Type B pancreatic cell (in vitro differentiated cells): ENCODE results near the gene RPS14. TPM values are rescaled to one million over a fixed set of nuclear protein-coding genes. Genes with fewer than 3 reads are reported as not detected.

ENCODE experiments used
- DNase-seq: peaks from one replicate; pipeline ENCODE4 v3.0.0; 2021; ENCODE audit warnings: mixed read lengths; ENCODE audit not compliant: unreplicated experiment; ENCODE audit errors: extremely low spot score
- H3K27ac Mint-ChIP-seq: 2 replicates; pipeline ENCODE4 v1.8.0; 2021; ENCODE audit warnings: mild to moderate bottlenecking, mixed read lengths
- H3K27me3 Mint-ChIP-seq: 2 replicates; pipeline ENCODE4 v1.8.0; 2021; ENCODE audit warnings: mixed read lengths
- H3K36me3 Mint-ChIP-seq: 2 replicates; pipeline ENCODE4 v1.8.0; 2021; ENCODE audit warnings: mixed read lengths
- H3K4me1 Mint-ChIP-seq: one replicate; pipeline ENCODE4 v1.8.0; 2021; ENCODE audit warnings: mixed read lengths; ENCODE audit not compliant: unreplicated experiment
- H3K4me3 Mint-ChIP-seq: 2 replicates; pipeline ENCODE4 v1.8.0; 2021; ENCODE audit warnings: mild to moderate bottlenecking, mixed read lengths
- H3K9me3 Mint-ChIP-seq: 2 replicates; pipeline ENCODE4 v1.8.0; 2021; ENCODE audit warnings: mixed read lengths
- CTCF ChIP-seq: fragments of 200-600 bp; sonication (generic); conservative IDR thresholded peaks from 2 replicates; pipeline ENCODE4 v1.5.0; 2021; ENCODE audit warnings: antibody characterized with exemption, mild to moderate bottlenecking
- long read RNA-seq: library from polyadenylated mRNA; unstranded; transcript quantifications from one replicate; pipeline ENCODE4 v2.0.0, GENCODE V29; 2020
- total RNA-seq: library from RNA; stranded (reverse); gene quantifications from 2 replicates; pipeline ENCODE4 v1.2.1, GENCODE V29; 2021; ENCODE audit warnings: low replicate concordance

RPS14 gene
- 2,469 and 2,543 TPM in 2 replicates for total RNA-seq
- long read RNA-seq, transcript RPS14-203 (5 exons, 569 nt) = major isoform, 1,528 of 1,598 reads
- long read RNA-seq, partial matches to known transcripts = 49 of 1,598 reads
- long read RNA-seq, other reads (novel, unspliced or antisense) = 13 of 1,598 reads

- TF ChIP-seq CTCF = peak; percentile 92
- Mint-ChIP-seq H3K36me3 (peaks cover 38% of the 10 kb centered on the region), H3K27me3 (no peaks in the 10 kb centered on the region), H3K4me3 (peak within 1 kb of the TSS; percentile 98), H3K4me1 (peaks cover 23% of the 10 kb centered on the region), H3K9me3 (no peaks in the 10 kb centered on the region), H3K27ac (peak within 1 kb of the TSS; percentile 99)
- DNase-seq = peak; percentile 92
Measured at GRCh38 chr5:150449517-150450339, at the start of gene RPS14. RPS14 (minus strand) TSS chr5:150449739; CDS start chr5:150447733, 2,006 bp downstream.

- peak overlapping the region; percentile 88 for H3K27ac Mint-ChIP-seq
- DNase-seq = no peak
- H3K27me3 Mint-ChIP-seq = no peaks in the 10 kb centered on the region
- peaks cover 4% of the 10 kb centered on the region for H3K36me3 Mint-ChIP-seq
- H3K4me3 Mint-ChIP-seq = peak overlapping the region; percentile 37
- H3K9me3 Mint-ChIP-seq = no peaks in the 10 kb centered on the region
- peaks cover 71% of the 10 kb centered on the region for H3K4me1 Mint-ChIP-seq
- TF ChIP-seq CTCF = no peak
Measured at GRCh38 chr5:150498971-150499370, 49.4 kb upstream of the RPS14 start.

- DNase-seq = no peak
- no peaks in the 10 kb centered on the region for H3K27me3 Mint-ChIP-seq
- peak overlapping the region; percentile 72 for H3K27ac Mint-ChIP-seq
- TF ChIP-seq CTCF = no peak
- peak overlapping the region; percentile 37 for H3K4me3 Mint-ChIP-seq
- peaks cover 4% of the 10 kb centered on the region for H3K36me3 Mint-ChIP-seq
- H3K4me1 Mint-ChIP-seq = peaks cover 69% of the 10 kb centered on the region
- no peaks in the 10 kb centered on the region for H3K9me3 Mint-ChIP-seq
Measured at GRCh38 chr5:150498501-150498900, 49.0 kb upstream of the RPS14 start.

GRCh38 chr5:150497989-150498317 lies 48.4 kb upstream of the RPS14 start:
- no peak for TF ChIP-seq CTCF
- no peaks in the 10 kb centered on the region for H3K27me3 Mint-ChIP-seq
- DNase-seq = no peak
- H3K4me1 Mint-ChIP-seq = peaks cover 69% of the 10 kb centered on the region
- peak overlapping the region; percentile 72 for H3K27ac Mint-ChIP-seq
- no peaks in the 10 kb centered on the region for H3K9me3 Mint-ChIP-seq
- H3K4me3 Mint-ChIP-seq = peak overlapping the region; percentile 37
- H3K36me3 Mint-ChIP-seq = peaks cover 4% of the 10 kb centered on the region

- H3K9me3 Mint-ChIP-seq = no peaks in the 10 kb centered on the region
- peak overlapping the region; percentile 72 for H3K27ac Mint-ChIP-seq
- peak; percentile 23 for TF ChIP-seq CTCF
- DNase-seq = no peak
- H3K27me3 Mint-ChIP-seq = no peaks in the 10 kb centered on the region
- peaks cover 74% of the 10 kb centered on the region for H3K4me1 Mint-ChIP-seq
- H3K4me3 Mint-ChIP-seq = peak overlapping the region; percentile 37
- H3K36me3 Mint-ChIP-seq = peaks cover 4% of the 10 kb centered on the region
Measured at GRCh38 chr5:150497274-150497988, 47.9 kb upstream of the RPS14 start.
